Keratinocyte (primary cell): Measurements from ENCODE around the gene GLE1.
"Not testable (repeated sequence)": the region's sequence is repeated elsewhere in the genome, so short reads cannot be mapped to it uniquely, and the experiment has no call there.

ENCODE experiments used
- EZH2 ChIP-seq: IDR thresholded peaks from one replicate; pipeline ENCODE4 v1.6.1; 2012; ENCODE audit warnings: inconsistent platforms, mild to moderate bottlenecking, low read length, moderate library complexity
- TF ChIP-seq, protein P1 (sequence below), 3 experiments: IDR thresholded peaks in 1 of 3; conservative IDR thresholded peaks in 1 of 3; optimal IDR thresholded peaks in 1 of 3; 2 replicates in 2 of 3; 3 replicates in 1 of 3; pipeline versions ENCODE3 to v1.5.1; 2011; ENCODE audit warnings: low read length in 3 of 3, mild to moderate bottlenecking in 3 of 3, moderate library complexity in 2 of 3, control low read depth in 1 of 3, inconsistent platforms in 1 of 3; ENCODE audit not compliant: insufficient read depth in 2 of 3; ENCODE audit errors: extremely low read depth in 1 of 3

DNA sequence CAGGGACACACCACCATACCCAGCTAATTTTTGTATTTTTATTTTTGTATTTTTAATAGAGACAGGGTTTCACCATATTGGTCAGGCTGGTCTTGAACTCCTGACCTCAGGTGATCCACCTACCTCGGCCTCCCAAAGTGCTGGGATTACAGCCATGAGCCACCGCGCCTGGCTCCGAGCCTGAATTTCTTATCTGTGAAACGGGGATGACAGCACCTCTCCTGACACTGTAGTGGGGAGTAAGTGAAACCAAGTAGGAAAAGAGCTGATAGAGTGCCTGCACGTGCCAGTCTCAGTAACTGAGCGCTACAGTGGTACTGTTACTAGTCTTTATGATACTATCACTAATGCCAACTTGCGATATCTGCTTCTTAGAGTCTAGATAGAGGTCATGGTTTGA is 80.6 kb downstream of the GLE1 start:
- TF ChIP-seq, protein P1, sequence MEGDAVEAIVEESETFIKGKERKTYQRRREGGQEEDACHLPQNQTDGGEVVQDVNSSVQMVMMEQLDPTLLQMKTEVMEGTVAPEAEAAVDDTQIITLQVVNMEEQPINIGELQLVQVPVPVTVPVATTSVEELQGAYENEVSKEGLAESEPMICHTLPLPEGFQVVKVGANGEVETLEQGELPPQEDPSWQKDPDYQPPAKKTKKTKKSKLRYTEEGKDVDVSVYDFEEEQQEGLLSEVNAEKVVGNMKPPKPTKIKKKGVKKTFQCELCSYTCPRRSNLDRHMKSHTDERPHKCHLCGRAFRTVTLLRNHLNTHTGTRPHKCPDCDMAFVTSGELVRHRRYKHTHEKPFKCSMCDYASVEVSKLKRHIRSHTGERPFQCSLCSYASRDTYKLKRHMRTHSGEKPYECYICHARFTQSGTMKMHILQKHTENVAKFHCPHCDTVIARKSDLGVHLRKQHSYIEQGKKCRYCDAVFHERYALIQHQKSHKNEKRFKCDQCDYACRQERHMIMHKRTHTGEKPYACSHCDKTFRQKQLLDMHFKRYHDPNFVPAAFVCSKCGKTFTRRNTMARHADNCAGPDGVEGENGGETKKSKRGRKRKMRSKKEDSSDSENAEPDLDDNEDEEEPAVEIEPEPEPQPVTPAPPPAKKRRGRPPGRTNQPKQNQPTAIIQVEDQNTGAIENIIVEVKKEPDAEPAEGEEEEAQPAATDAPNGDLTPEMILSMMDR (optimal IDR thresholded peaks at IDR 0.05 in 1 of 3, IDR thresholded peaks at IDR 0.05 in 1 of 3, conservative IDR thresholded peaks at IDR 0.05 in 1 of 3; ENCODE audit: extremely low read depth in 1 of 3, insufficient read depth in 2 of 3, low read length in 3 of 3): not testable (repeated sequence)
- TF ChIP-seq EZH2: not testable (repeated sequence)
